HEK293 (cell line): ENCODE measurements around the gene IFIH1.

ENCODE experiments used
- CTCF ChIA-PET: fragments of 350-600 bp; formaldehyde crosslinking; extraction: SDS; loops from one replicate; lab custom pipeline; 2021; ENCODE audit warnings: antibody characterized with exemption; lab: Yijun Ruan, JAX
- POLR2A ChIA-PET: fragments of 300-600 bp; formaldehyde crosslinking; extraction: SDS; loops from one replicate; lab custom pipeline; 2020; ENCODE audit warnings: antibody characterized with exemption, inconsistent platforms; lab: Yijun Ruan, JAX
- H3K27ac ChIP-seq: fragments of 200-500 bp; sonication (Bioruptor generic); 2 replicates; pipeline ENCODE4 v1.5.1; 2014; ENCODE audit warnings: low read depth, low read length, control low read depth, inconsistent platforms; ENCODE audit errors: extremely low read depth
- H3K36me3 ChIP-seq, 2 experiments: fragments of 200-500 bp in 1 of 2; sonication (Bioruptor generic) in 1 of 2; 1 replicate in 1 of 2; 2 replicates in 1 of 2; pipeline ENCODE4 v1.5.1; 2014 to 2017; ENCODE audit warnings: inconsistent platforms in 2 of 2, low read length in 2 of 2; ENCODE audit not compliant: control insufficient read depth in 2 of 2, insufficient read depth in 1 of 2
- H3K4me1 ChIP-seq: fragments of 200-500 bp; sonication (Bioruptor generic); 2 replicates; pipeline ENCODE4 v1.5.1; 2014; ENCODE audit warnings: mild to moderate bottlenecking, low read length, inconsistent platforms; ENCODE audit not compliant: control insufficient read depth, insufficient read depth
- H3K4me3 ChIP-seq: 2 replicates; pipeline ENCODE4 v1.5.1; 2011; ENCODE audit warnings: low read depth, mild to moderate bottlenecking, control low read depth, low read length, moderate library complexity
- H3K9me3 ChIP-seq: fragments of 200-500 bp; sonication (Bioruptor generic); 2 replicates; pipeline ENCODE4 v1.5.1; 2014; ENCODE audit warnings: low read depth, low read length, inconsistent platforms; ENCODE audit not compliant: control insufficient read depth, insufficient read depth
- ATF2 ChIP-seq: fragments of 450-650 bp; formaldehyde crosslinking; IDR thresholded peaks from 2 replicates; pipeline ENCODE4 v1.5.1; 2016; ENCODE audit warnings: missing biosample characterization, missing genetic modification characterization, low read depth
- KLF1 ChIP-seq: fragments of 450-650 bp; formaldehyde crosslinking; IDR thresholded peaks from 2 replicates; pipeline ENCODE4 v1.5.1; 2016; ENCODE audit warnings: missing biosample characterization, missing genetic modification characterization
- OVOL3 ChIP-seq: fragments of 450-650 bp; formaldehyde crosslinking; IDR thresholded peaks from 2 replicates; pipeline ENCODE4 v1.5.1; 2016; ENCODE audit warnings: missing biosample characterization, missing genetic modification characterization
- PRDM6 ChIP-seq: fragments of 450-650 bp; formaldehyde crosslinking; IDR thresholded peaks from 2 replicates; pipeline ENCODE4 v1.5.1; 2017; ENCODE audit warnings: missing biosample characterization, missing genetic modification characterization
- SP3 ChIP-seq: fragments of 450-650 bp; formaldehyde crosslinking; IDR thresholded peaks from 2 replicates; pipeline ENCODE4 v1.5.1; 2016; ENCODE audit warnings: missing biosample characterization, missing genetic modification characterization
- ZNF354C ChIP-seq: fragments of 450-650 bp; formaldehyde crosslinking; IDR thresholded peaks from 2 replicates; pipeline ENCODE4 v1.5.1; 2016; ENCODE audit warnings: missing biosample characterization, missing genetic modification characterization, low read depth, borderline replicate concordance
- ZNF416 ChIP-seq: fragments of 450-650 bp; formaldehyde crosslinking; IDR thresholded peaks from 2 replicates; pipeline ENCODE4 v1.5.1; 2016; ENCODE audit warnings: missing biosample characterization, missing genetic modification characterization
- ZNF626 ChIP-seq: fragments of 450-650 bp; sonication (Bioruptor Pico); formaldehyde crosslinking; IDR thresholded peaks from 2 replicates; pipeline ENCODE4 v1.5.1; 2018; ENCODE audit warnings: missing biosample characterization, missing genetic modification characterization, inconsistent platforms
- ZNF670 ChIP-seq: fragments of 450-650 bp; formaldehyde crosslinking; IDR thresholded peaks from 2 replicates; pipeline ENCODE4 v1.5.1; 2016; ENCODE audit warnings: missing biosample characterization, missing genetic modification characterization, low read depth
- ZNF747 ChIP-seq: fragments of 450-650 bp; formaldehyde crosslinking; IDR thresholded peaks from 2 replicates; pipeline ENCODE4 v1.5.1; 2016; ENCODE audit warnings: missing biosample characterization, missing genetic modification characterization
- ZSCAN23 ChIP-seq: fragments of 450-650 bp; formaldehyde crosslinking; IDR thresholded peaks from 2 replicates; pipeline ENCODE4 v1.5.1; 2016; ENCODE audit warnings: missing biosample characterization, missing genetic modification characterization
- TF ChIP-seq, protein P1 (sequence below): fragments of 450-650 bp; IDR thresholded peaks from 2 replicates; pipeline ENCODE4 v1.5.1; 2018; ENCODE audit warnings: missing biosample characterization, missing genetic modification characterization
- TF ChIP-seq, protein P2 (sequence below): fragments of 450-650 bp; formaldehyde crosslinking; conservative IDR thresholded peaks from 2 replicates; pipeline ENCODE4 v1.5.1; 2016; ENCODE audit warnings: low read depth, missing biosample characterization, missing genetic modification characterization

IFIH1 gene

GRCh38 chr2:162267996-162268395 is 50.5 kb downstream of the IFIH1 start (continued):
- TF ChIP-seq ZNF354C (no peak), OVOL3 (tag by site-specific recombination) (no peak), SP3 (tag by site-specific recombination) (no peak)
- TF ChIP-seq, protein P1, sequence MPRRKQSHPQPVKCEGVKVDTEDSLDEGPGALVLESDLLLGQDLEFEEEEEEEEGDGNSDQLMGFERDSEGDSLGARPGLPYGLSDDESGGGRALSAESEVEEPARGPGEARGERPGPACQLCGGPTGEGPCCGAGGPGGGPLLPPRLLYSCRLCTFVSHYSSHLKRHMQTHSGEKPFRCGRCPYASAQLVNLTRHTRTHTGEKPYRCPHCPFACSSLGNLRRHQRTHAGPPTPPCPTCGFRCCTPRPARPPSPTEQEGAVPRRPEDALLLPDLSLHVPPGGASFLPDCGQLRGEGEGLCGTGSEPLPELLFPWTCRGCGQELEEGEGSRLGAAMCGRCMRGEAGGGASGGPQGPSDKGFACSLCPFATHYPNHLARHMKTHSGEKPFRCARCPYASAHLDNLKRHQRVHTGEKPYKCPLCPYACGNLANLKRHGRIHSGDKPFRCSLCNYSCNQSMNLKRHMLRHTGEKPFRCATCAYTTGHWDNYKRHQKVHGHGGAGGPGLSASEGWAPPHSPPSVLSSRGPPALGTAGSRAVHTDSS (tag by site-specific recombination) = no peak

DNA sequence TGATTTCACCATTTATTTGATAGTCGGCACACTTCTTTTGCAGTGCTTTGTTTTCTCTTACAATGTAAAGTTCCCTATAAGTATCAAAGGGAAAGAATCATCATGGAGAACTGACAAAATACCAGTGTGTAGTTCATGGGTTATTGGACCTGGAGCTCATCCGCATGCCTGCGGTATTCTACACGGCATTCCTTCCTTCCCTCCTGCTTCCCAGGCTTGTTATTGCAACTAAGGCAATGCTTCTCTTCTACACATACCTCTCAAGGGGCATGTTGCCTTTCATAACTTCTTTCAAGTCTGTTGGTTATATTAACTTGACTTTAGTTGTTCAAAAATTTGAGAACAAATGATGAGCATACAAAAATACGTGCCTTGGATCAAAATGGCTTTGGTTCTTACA is 51.0 kb downstream of the IFIH1 start:
- TF ChIP-seq ZNF416 (tag by site-specific recombination) (no peak), ZNF670 (tag by site-specific recombination) (no peak), KLF1 (tag by site-specific recombination) (no peak), ZNF626 (tag by site-specific recombination) (no peak), PRDM6 (tag by site-specific recombination) (no peak), ZNF747 (tag by site-specific recombination) (no peak)
- TF ChIP-seq, protein P2, sequence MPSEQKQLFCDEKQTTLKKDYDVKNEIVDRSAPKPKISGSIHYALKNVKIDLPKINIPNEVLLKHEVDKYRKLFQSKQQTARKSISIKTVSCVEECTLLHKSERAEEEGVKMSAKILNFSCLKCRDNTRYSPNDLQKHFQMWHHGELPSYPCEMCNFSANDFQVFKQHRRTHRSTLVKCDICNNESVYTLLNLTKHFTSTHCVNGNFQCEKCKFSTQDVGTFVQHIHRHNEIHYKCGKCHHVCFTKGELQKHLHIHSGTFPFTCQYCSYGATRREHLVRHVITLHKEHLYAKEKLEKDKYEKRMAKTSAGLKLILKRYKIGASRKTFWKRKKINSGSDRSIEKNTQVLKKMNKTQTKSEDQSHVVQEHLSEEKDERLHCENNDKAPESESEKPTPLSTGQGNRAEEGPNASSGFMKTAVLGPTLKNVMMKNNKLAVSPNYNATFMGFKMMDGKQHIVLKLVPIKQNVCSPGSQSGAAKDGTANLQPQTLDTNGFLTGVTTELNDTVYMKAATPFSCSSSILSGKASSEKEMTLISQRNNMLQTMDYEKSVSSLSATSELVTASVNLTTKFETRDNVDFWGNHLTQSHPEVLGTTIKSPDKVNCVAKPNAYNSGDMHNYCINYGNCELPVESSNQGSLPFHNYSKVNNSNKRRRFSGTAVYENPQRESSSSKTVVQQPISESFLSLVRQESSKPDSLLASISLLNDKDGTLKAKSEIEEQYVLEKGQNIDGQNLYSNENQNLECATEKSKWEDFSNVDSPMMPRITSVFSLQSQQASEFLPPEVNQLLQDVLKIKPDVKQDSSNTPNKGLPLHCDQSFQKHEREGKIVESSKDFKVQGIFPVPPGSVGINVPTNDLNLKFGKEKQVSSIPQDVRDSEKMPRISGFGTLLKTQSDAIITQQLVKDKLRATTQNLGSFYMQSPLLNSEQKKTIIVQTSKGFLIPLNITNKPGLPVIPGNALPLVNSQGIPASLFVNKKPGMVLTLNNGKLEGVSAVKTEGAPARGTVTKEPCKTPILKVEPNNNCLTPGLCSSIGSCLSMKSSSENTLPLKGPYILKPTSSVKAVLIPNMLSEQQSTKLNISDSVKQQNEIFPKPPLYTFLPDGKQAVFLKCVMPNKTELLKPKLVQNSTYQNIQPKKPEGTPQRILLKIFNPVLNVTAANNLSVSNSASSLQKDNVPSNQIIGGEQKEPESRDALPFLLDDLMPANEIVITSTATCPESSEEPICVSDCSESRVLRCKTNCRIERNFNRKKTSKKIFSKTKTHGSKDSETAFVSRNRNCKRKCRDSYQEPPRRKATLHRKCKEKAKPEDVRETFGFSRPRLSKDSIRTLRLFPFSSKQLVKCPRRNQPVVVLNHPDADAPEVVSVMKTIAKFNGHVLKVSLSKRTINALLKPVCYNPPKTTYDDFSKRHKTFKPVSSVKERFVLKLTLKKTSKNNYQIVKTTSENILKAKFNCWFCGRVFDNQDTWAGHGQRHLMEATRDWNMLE (tag by site-specific recombination) = no peak
- H3K9me3 ChIP-seq = no peaks in the 10 kb centered on the region
- no peaks in the 10 kb centered on the region for H3K4me1 ChIP-seq
- H3K4me3 ChIP-seq = no peak overlapping the region
- CTCF ChIA-PET = no interaction called here
- no peak overlapping the region for H3K27ac ChIP-seq
- peaks cover 0 to 22% of the 10 kb centered on the region in 2 experiments; a peak in 1 of 3 replicates for H3K36me3 ChIP-seq
- POLR2A ChIA-PET = no interaction called here

DNA sequence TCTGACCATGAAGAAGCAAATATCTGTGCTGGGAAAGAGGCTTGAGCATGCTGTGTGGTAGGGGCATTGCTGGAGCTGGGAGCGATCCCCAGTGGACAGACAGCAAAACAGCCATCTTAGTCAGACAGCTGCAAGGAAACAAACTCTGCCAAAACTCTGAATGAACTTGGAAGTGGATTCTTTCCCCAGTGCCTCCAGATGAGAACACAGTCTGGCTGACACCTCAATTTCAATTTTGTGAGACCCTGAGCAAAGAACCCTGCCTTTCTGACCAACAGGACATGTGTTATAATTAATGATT is 52.1 kb downstream of the IFIH1 start:
- no peak overlapping the region for H3K27ac ChIP-seq
- ChIA-PET POLR2A (no interaction called here), CTCF (interaction anchor here (0.7 to 1.2 kb wide), 2 partner anchors 14 to 925 kb away, joined by 3 to 6 read pairs; no protein-coding TSS in a partner anchor)
- H3K36me3 ChIP-seq = peaks cover 0 to 15% of the 10 kb centered on the region in 2 experiments; a peak in 1 of 3 replicates
- no peaks in the 10 kb centered on the region for H3K4me1 ChIP-seq
- H3K9me3 ChIP-seq = no peaks in the 10 kb centered on the region
- H3K4me3 ChIP-seq = no peak overlapping the region
- TF ChIP-seq ZSCAN23 (tag by site-specific recombination) (no peak), ATF2 (tag by site-specific recombination) (no peak)
